AG04450 (cell line): Measurements from ENCODE around the gene IL33. TPM values are rescaled to one million over a fixed set of nuclear protein-coding genes. Genes with fewer than 3 reads are reported as not detected.

Source experiments
- CTCF ChIA-PET: fragments of 300-600, 350-600 bp; formaldehyde crosslinking; extraction: SDS; loops from one replicate; lab custom pipeline; 2022; ENCODE audit warnings: antibody characterized with exemption, inconsistent platforms; lab: Charles Lee
- POLR2A ChIA-PET: fragments of 350-600 bp; formaldehyde crosslinking; extraction: SDS; loops from one replicate; lab custom pipeline; 2021; ENCODE audit warnings: antibody characterized with exemption, inconsistent platforms; lab: Yijun Ruan, JAX
- DNase-seq: peaks from one replicate; pipeline ENCODE4 v3.0.0-alpha.2; 2011; ENCODE audit warnings: low read depth, low spot score
- H3K27ac ChIP-seq: one replicate; pipeline ENCODE4 v1.5.1; 2012; ENCODE audit warnings: low read depth, low read length, control low read depth
- H3K27me3 ChIP-seq: one replicate; pipeline ENCODE4 v1.6.0; 2012; ENCODE audit warnings: low read length; ENCODE audit not compliant: control insufficient read depth, insufficient read depth
- H3K4me3 ChIP-seq: 2 replicates; pipeline ENCODE4 v1.5.1; 2011; ENCODE audit warnings: mild to moderate bottlenecking, low read depth, low read length, control low read depth
- H3K9me3 ChIP-seq: 2 replicates; pipeline ENCODE4 v1.5.1; 2012; ENCODE audit warnings: low read length; ENCODE audit not compliant: control insufficient read depth, insufficient read depth
- polyA plus RNA-seq: library from polyadenylated mRNA; depleted of rRNA; stranded (reverse); fragments of >200 nt; gene quantifications from 2 replicates; pipeline ENCODE4 v1.2.3, GENCODE V29; 2011
- TF ChIP-seq, protein P1 (sequence below): IDR thresholded peaks from 2 replicates; pipeline ENCODE4 v1.5.1; 2011; ENCODE audit warnings: low read depth, low read length, control low read depth, inconsistent platforms

Gene IL33
- polyA plus RNA-seq, 1 experiment = 0.29 TPM

- Histone ChIP-seq H3K27ac (no peak overlapping the region), H3K4me3 (no peak overlapping the region), H3K9me3 (no peaks in the 10 kb centered on the region), H3K27me3 (no peaks in the 10 kb centered on the region)
- CTCF ChIA-PET = no interaction called here
- DNase-seq = no peak
- TF ChIP-seq, protein P1, sequence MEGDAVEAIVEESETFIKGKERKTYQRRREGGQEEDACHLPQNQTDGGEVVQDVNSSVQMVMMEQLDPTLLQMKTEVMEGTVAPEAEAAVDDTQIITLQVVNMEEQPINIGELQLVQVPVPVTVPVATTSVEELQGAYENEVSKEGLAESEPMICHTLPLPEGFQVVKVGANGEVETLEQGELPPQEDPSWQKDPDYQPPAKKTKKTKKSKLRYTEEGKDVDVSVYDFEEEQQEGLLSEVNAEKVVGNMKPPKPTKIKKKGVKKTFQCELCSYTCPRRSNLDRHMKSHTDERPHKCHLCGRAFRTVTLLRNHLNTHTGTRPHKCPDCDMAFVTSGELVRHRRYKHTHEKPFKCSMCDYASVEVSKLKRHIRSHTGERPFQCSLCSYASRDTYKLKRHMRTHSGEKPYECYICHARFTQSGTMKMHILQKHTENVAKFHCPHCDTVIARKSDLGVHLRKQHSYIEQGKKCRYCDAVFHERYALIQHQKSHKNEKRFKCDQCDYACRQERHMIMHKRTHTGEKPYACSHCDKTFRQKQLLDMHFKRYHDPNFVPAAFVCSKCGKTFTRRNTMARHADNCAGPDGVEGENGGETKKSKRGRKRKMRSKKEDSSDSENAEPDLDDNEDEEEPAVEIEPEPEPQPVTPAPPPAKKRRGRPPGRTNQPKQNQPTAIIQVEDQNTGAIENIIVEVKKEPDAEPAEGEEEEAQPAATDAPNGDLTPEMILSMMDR = no peak
- POLR2A ChIA-PET = no interaction called here
Observed at GRCh38 chr9:6230037-6230780, 14.6 kb downstream of the IL33 start.

DNA sequence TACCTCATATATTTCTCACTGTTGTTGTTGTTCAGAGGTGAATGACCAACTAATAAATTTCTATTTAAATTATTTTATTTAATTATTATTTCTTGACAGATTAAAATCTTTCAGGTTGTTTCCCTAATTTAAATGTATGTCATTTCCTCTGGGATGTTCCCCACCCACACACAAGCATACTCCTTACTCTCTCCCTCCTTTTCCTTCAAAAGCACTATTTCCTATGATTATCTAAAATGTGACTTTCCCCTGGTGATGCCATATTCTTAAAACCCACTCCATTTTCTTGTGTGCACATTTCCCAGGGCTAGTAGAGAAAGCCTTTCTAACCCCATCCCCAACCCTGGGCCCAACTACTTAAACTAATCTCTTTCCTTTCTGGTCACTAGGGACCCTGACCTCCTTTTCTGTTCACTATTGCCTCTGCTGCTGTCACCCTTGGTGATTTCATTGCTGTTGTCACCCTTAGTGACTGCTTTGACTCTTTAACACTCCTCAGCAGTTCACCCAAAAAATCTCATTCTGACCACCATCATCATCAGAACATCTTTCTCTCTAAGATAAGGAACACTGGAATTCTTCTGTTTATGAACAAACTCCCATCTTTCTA lies 16.8 kb downstream of the IL33 start:
- no peaks in the 10 kb centered on the region for H3K27me3 ChIP-seq
- no peak overlapping the region for H3K4me3 ChIP-seq
- TF ChIP-seq, protein P1 = no peak
- no peak for DNase-seq
- ChIA-PET CTCF (no interaction called here), POLR2A (no interaction called here)
- no peaks in the 10 kb centered on the region for H3K9me3 ChIP-seq
- no peak overlapping the region for H3K27ac ChIP-seq

DNA sequence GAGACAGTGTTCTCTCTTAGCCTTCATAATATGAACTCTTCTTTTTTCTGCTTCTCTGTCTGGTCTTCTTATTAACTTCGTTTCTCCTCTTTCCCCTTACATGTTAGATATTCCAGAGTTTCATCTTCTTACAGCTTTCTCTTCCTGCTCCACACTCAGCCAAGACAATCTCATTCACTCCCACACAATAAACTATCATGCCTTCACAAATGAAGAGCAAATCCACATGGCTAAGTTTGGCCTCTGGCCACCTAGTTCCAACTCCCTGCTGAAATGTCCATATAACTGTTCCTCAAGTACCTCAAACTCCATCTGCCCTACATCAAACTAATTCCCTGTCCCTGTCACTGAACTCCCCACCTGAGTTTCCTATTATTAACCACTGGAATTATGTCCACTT lies 18.4 kb downstream of the IL33 start:
- TF ChIP-seq, protein P1 = no peak
- POLR2A ChIA-PET = no interaction called here
- Histone ChIP-seq H3K4me3 (no peak overlapping the region), H3K9me3 (no peaks in the 10 kb centered on the region), H3K27ac (no peak overlapping the region), H3K27me3 (no peaks in the 10 kb centered on the region)
- no peak for DNase-seq
- CTCF ChIA-PET = no interaction called here

GRCh38 chr9:6237267-6237666 lies 21.7 kb downstream of the IL33 start:
- no peak for DNase-seq
- CTCF ChIA-PET = no interaction called here
- POLR2A ChIA-PET = no interaction called here
- Histone ChIP-seq H3K27ac (no peak overlapping the region), H3K4me3 (no peak overlapping the region), H3K27me3 (no peaks in the 10 kb centered on the region), H3K9me3 (no peaks in the 10 kb centered on the region)
- TF ChIP-seq, protein P1 = no peak

DNA sequence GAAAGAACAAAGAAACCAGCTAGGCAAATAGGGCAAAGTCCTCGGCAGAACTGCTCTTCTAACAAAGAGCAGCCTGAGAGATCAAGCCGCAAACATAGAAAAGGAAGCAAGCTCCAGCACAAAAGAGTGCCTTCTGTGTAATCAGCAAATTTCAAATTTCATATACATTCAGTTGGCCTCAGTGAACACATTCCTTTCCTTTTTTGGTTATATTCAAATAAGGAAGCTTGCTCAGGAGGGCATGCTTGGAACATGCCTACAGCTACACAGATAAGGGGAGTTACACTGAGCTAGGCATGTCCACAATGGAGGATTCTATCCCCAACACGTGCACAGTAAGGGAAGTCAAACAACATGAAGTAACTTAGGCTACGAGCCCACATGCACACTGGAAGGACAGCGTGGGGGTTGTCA lies 23.4 kb downstream of the IL33 start:
- no peak for DNase-seq
- Histone ChIP-seq H3K4me3 (no peak overlapping the region), H3K27me3 (no peaks in the 10 kb centered on the region), H3K9me3 (no peaks in the 10 kb centered on the region), H3K27ac (no peak overlapping the region)
- TF ChIP-seq, protein P1 = no peak
- ChIA-PET CTCF (interaction anchor here (0.7 kb wide), 1 partner anchor 67 kb away, joined by 3 read pairs; no protein-coding TSS in a partner anchor), POLR2A (interaction anchor here (1.1 kb wide), 1 partner anchor 129 kb away, joined by 3 read pairs; no protein-coding TSS in a partner anchor)
